Measurements from ENCODE around the gene SCD.
"Not testable (repeated sequence)": the region's sequence is repeated elsewhere in the genome, so short reads cannot be mapped to it uniquely, and the experiment has no call there.

The SCD gene

DNA sequence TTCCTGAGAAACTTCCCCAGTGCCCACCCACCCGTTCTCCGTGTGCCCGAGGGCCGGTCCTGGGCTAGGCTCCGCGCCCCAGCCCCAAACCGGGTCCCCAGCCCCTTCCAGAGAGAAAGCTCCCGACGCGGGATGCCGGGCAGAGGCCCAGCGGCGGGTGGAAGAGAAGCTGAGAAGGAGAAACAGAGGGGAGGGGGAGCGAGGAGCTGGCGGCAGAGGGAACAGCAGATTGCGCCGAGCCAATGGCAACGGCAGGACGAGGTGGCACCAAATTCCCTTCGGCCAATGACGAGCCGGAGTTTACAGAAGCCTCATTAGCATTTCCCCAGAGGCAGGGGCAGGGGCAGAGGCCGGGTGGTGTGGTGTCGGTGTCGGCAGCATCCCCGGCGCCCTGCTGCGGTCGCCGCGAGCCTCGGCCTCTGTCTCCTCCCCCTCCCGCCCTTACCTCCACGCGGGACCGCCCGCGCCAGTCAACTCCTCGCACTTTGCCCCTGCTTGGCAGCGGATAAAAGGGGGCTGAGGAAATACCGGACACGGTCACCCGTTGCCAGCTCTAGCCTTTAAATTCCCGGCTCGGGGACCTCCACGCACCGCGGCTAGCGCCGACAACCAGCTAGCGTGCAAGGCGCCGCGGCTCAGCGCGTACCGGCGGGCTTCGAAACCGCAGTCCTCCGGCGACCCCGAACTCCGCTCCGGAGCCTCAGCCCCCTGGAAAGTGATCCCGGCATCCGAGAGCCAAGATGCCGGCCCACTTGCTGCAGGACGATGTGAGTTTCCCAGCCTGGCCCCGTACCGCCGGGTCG is at the start of gene SCD:
SCD (plus strand) TSS at position 469 of the 803 bp plus-strand sequence; CDS start at position 741, 272 bp downstream.
- peak; percentile 68 for DNase-seq

DNA sequence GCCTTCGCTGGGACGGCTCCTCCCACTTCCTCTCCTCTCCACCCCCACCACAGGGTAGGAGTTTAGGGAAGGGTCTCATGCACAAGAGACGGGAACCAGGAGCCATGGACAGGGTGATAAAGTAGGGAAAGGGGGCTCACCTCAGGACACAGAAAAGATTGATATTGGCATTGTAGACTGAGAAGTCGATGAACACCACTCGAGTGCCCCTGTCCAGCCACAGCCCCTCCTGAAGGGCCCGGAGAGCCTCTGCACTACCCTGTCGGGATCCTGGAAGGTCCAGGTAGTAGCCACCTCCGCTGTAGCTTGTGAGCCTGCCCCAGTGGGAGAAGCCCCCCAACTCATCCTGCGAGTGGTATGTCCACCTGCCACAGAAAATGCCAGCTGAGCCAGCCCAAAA is 49.8 kb upstream of the SCD start:
- no peak for DNase-seq

DNA sequence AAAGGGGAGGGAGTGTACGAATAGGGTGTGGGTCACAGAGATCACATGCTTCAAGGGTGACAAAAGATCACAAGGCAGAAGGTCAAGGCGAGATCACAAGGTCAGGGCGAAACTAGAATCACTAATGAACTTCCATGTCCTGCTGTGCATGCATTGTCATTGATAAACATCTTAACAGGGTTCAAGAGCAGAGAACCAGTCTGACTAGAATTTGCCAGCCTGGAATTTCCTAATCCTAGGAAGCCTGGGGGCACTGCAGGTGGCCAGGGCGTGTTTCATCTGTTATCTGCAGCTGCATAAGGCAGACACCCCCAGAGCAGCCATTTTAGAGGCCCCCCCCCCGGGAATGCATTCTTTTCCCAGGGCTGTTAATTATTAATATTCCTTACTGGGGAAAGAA is 45.9 kb upstream of the SCD start:
- not testable (repeated sequence) for DNase-seq

GRCh38 chr10:100303724-100304319 is 43.2 kb upstream of the SCD start:
- no peak for DNase-seq

DNA sequence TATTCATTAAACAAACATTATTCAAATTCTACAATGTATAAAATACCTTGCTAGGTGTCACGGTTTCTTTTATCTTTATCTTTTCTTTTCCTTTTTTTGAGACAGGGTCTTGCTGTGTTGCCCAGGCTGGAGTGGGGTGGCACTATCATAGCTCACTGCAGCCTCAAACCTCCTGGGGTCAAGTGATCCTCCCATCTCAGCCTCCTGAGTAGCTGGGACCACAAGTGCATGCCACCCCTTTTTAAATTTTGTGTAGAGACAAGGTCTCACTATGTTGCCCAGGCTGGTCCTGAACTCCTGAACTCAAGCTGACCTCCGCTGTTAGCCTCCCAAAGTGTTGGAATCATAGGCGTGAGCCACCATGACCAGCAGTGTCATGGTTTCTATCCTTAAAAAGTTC is 42.6 kb upstream of the SCD start:
- DNase-seq, result no peak

- no peak for DNase-seq
Measured at GRCh38 chr10:100306861-100307260, 40.2 kb upstream of the SCD start.

- DNase-seq, result no peak
Measured at GRCh38 chr10:100307684-100308083, 39.3 kb upstream of the SCD start.

DNA sequence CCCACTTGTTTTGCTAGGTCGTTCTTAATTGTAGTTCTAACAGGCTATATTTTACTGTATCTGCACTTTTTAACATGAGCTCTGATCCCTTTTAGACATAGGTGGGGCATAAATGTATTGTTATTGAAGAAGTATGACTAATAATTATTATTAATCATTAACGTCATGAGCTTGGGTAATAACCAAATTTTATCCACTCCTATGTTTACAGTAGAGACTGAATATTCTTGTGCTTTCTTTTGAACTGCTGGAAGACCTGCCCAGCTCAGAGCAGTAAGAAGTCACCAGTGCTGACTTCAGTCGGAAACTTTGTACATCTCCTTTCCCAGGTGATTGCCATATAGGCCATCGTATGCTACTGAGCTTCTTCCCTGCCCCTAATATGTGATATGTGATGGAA is 35.7 kb upstream of the SCD start:
- DNase-seq, result no peak

GRCh38 chr10:100315615-100316014 is 31.4 kb upstream of the SCD start:
- DNase-seq, result no peak

DNA sequence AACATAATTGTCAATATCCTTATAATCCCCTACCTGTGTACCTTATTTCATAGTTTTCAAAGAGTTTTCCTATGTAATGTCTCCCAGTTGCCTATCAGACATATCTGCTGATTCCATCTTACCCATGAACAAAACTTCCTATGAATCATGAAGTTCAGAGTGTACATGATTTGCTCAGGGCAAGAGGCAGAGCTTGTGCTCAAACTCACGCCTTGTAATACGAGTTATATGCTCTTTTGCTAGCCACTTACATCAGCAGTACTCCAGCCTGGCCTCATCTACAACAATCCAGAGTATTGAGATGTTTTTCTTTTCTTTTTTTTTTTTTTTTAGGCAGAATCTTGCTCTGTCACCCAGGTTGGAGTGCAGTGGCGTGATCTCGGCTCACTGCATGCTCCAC is 28.8 kb upstream of the SCD start:
- DNase-seq, result no peak

DNA sequence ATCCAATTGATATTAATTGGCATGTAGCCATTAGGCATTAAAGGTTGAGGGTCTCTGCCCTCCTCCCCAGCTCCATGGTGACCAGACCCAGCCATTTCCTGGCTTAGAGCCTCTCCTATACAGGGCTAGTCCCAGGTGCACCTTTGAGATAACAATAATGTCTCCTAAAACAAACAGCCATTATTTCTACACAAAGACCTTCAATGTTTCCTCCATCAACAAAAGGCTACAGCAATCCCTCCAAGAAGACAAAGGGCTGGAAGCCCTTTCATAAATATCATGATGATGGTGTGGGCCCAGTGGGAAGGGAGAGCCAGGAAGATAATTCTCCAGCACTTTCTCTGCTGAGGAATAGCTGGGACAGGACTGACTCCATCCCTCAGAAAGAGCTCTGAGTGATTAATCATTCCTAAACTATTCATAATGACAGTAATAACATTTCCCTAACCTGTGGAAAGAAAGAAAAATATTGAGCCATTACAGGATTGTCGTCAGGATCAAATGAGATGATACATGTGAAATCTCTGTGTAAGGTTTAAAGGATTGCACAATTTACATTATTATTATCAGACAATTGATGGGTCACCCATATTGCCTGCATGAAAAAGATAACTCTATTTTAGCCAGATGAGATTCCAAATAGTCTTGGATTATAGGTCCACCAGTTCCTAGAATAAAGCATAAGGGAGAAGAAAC is 27.2 kb upstream of the SCD start:
- no peak for DNase-seq

DNA sequence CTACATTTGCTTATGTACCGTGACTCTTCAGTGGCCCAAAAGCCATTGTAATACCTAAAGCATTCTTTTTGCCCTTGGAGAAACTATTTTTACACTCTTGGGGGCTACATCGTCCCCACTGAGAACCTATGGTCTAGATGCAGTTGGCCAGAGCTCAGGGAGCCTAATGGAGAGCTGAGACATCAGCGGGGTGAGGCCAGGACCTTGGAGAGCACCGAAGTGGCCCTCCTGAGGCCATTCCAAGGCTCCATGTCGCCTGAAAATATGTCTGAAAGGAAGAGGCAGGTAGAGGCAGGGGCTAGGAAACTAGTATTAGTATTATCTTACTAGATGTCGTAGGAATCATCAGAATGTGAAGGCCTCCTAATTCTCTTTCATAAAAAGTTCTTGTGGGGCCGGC is 21.9 kb upstream of the SCD start:
- DNase-seq, result no peak

DNA sequence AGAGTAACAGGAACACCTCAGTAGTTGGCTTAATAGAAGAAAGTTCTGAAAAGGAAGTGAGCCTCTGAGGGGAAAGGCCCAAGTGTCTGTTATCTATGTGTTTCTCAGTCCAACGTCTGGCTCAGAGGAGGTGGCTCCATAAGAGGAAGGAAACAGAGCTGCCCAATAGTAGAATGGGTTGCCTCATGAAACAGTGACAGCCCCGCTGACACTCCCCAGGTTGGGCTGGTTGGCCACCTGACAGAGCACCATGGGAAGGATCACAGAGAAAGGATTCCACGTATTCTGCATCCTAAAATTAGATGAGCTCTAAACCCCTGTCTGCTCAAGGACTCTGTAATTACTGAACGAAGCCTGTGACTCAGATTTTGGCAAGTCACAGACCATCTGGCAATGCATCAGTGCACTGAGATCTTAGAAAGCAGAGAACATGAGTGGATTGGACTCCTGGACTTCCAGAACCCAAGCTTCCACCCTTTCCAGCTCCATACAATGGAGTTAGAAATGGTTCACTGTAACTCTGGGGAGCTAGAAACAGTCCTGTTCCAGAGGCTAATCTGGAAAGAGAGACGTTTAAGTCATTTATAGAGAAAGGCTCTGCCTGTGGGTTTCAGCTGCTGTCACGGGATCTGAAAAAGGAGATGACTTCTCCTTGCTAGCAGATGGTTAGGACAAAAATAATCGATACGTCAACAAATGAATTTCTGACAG is 19.9 kb upstream of the SCD start:
- DNase-seq, result no peak

GRCh38 chr10:100327718-100328009 is 19.4 kb upstream of the SCD start:
- DNase-seq, result no peak

DNA sequence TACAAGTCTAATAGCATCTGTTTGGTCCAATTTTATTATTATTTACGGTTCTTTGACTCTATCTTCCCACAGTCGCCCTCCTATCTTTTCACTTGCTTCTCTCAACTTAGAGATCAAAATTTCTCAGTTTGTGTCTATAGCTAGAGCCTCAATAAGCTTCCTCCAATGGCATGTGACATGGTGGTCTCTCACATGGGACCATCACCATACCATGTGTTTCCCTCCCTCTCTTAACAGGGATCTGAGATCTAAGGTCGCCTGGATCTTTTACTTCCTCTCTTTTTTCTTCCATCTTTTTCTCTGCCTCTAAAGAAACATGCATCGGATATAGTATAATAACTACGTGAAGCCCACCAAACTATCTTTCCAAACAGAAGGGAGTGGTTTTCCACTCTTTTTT is 18.8 kb upstream of the SCD start:
- DNase-seq, result no peak

DNA sequence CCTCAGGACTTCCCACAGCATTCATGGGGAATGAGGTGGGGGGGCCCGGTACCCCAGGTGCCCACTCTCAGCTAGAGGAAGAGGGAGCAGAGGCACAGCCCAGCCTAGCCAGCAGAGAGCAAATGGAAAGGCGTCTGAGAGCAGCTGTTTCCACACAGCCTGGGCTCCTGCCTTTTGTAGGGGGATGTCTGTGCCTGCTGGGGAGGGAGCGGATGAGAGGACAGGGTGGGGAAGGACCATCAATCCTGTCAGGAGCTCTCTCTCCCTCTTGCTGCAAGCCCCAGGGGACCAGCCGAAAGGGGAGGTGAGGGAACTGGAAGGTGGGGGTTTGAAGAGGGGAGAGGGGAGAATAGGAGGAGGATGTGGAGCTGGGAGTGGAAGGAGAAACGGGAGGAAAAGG is 17.0 kb upstream of the SCD start, which contains the start of gene PKD2L1:
PKD2L1 (minus strand) TSS at position 150 of the 400 bp plus-strand sequence; CDS start at position 25, 125 bp downstream.
- DNase-seq, result no peak

DNA sequence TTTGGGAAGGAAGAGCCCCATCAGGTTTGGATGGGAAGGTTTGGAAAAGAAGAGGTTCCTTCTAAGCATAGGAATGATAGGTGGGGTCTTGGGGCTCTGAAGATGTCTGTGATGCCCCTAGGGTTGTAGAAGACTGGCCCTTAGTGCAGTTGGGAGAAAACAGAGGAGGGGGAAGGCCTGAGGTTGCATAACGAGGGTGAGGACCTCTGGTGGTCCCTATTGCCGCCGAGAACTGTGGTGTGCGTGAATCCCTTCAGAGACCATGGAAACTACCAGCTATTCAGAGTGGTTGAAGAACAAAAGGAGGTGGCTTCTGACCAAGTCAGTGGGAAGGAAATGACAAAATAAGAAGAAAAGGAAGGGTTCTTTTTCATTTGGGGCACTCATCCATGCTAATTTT is 13.9 kb upstream of the SCD start:
- DNase-seq, result no peak

- DNase-seq, result no peak
Measured at GRCh38 chr10:100333661-100334440, 13.2 kb upstream of the SCD start.

- no peak for DNase-seq
Measured at GRCh38 chr10:100334762-100335161, 12.3 kb upstream of the SCD start.

DNA sequence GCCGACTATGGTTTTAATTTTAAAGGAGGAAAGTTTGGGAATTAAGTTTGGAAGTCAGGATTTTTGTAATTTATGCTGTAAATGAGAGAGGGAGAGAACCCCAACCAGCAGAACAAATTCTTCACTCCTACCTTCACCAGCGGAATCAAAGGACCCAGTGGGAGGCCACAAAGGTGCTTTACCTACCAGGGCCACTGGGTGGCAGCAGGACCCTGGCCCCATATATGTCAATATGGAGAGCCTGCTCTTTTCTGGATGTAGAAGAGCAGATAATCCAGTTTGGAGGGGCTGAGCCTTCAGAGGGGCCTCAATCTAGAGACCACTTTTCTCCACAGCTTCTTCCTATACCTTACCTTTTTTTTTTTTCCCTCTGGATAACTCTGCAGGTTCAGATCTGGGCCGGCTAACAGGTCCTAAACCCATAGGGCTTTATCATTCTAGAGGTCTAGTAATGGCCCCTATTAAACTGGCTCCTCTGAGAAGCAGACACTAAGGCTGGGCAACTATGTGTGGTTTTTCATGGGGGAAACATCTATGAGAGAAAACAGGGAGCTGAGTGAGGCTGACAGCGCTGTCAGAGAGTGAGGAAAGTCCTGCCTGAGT is 8.5 kb upstream of the SCD start:
- DNase-seq, result peak; percentile 68

DNA sequence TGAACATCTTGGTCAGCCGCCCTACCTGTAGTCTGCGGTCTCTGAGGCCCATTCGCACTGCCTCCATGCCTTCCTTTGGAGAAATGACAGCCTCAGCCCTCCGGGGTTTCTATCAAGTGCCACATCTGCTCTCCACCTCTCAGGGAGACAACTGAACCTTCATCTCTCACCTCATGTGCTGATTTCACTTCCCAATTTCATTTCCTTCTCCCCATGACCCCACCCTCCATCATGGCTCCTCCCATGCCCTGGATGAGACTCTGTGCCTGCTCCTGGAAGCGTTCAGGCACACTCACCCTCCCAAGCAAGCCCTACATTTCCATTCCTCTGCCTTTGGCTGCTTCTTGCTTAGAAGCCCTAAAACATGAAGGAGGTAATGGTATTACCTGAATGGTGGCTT is 7.8 kb upstream of the SCD start:
- no peak for DNase-seq
